Measurements from ENCODE around the gene RWDD3. TPM values are rescaled to one million over a fixed set of nuclear protein-coding genes. Genes with fewer than 3 reads are reported as not detected.

The RWDD3 gene, protein sequence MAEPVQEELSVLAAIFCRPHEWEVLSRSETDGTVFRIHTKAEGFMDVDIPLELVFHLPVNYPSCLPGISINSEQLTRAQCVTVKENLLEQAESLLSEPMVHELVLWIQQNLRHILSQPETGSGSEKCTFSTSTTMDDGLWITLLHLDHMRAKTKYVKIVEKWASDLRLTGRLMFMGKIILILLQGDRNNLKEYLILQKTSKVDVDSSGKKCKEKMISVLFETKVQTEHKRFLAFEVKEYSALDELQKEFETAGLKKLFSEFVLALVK
- 15.3 and 18.0 TPM in 2 replicates for total RNA-seq (2021)
- long read RNA-seq, transcript RWDD3-202 (4 exons, 1,235 nt), result major isoform, 22 of 43 reads
- long read RNA-seq, partial matches to known transcripts, result 5 of 43 reads
- long read RNA-seq, other reads (novel, unspliced or antisense), result 13 of 43 reads

DNA sequence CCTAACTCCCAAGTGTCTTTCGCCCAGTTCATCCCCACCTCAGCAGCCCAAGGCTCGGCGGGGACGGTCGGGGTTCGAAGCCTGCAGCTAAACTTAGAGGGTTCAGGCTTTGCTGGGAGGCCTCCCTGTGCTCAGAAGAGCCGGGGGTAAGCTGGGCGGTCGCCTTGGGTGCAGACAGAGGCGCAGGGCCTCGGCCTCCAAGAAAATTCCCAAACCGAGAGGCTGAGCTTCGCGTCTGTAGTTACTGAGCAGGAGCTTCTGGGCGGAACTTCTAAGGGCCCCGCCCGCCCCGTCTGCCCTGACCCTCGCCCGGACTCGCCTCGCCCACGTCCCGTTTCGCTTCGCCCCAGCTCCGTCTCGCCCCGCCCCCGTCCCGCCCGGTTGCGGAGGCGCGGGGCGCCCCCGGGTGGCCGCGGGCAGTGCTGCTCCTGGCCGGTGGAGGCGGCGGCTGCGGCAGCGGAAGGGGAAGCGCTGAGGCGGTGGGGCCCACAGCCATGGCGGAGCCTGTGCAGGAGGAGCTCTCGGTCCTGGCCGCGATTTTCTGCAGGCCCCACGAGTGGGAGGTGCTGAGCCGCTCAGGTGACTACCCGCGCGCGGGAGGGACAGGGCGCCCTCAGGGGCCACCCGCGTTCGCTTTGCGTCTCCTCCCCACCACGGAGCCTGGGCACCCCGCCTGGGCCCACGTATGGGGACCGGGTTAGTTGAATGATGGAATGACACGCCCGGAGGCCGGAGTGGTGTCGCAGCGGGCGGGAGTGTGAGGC lies at the start of gene RWDD3:
TSS of gene RWDD3 (plus strand) at position 474 of the 764 bp plus-strand sequence. CDS start at position 495, 21 bp downstream.
- Mint-ChIP-seq H3K9me3 (no peaks in the 10 kb centered on the region), H3K4me3 (peak within 1 kb of the TSS; percentile 79 to 89), H3K36me3 (ENCODE audit: insufficient read depth in 1 of 3, low read depth in 3 of 3) (peaks cover 2 to 6% (median 3%) of the 10 kb centered on the region in 3 experiments; a peak in 6 of 7 replicates), H3K27me3 (ENCODE audit: low read depth) (peaks cover 2% of the 10 kb centered on the region), H3K4me1 (peaks cover 22 to 30% of the 10 kb centered on the region in 2 experiments), H3K27ac (peak within 1 kb of the TSS; percentile 73 to 82 (median 77); a peak in 6 of 7 replicates)
- no peak within 1 kb of the TSS for H3T11ph ChIP-seq (ENCODE audit: low read length)
- no peaks in the 10 kb centered on the region; the same call in 1 of the 2 replicates for H3K4me1 ChIP-seq (ENCODE audit: insufficient read depth, low read length)
- peak; percentile 94 for DNase-seq
- peak within 1 kb of the TSS; percentile 2 for H2AFZ ChIP-seq (ENCODE audit: low read length)
- peak within 1 kb of the TSS; percentile 54; the same call in 1 of the 2 replicates for H3K14ac ChIP-seq (ENCODE audit: insufficient read depth, low read length)
- no peak within 1 kb of the TSS for H3K56ac ChIP-seq (ENCODE audit: insufficient read length, low read depth, low read length)
- WGBS (ENCODE audit: extremely low coverage, insufficient read length, low lambda C conversion rate), result no CpG with 5 or more reads among the region's 71 CpGs
- H3K27ac ChIP-seq (ENCODE audit: insufficient read length, low read depth, low read length), result no peak within 1 kb of the TSS
- H4K5ac ChIP-seq (ENCODE audit: insufficient read length, low read depth, low read length), result no peak within 1 kb of the TSS
- H3K9me3 ChIP-seq (ENCODE audit: control insufficient read depth, low read depth, low read length), result no peaks in the 10 kb centered on the region
- no peak within 1 kb of the TSS for H2BK15ac ChIP-seq (ENCODE audit: low read depth, low read length)
- H2BK12ac ChIP-seq (ENCODE audit: insufficient read length, low read depth, low read length), result no peak within 1 kb of the TSS
- no peak within 1 kb of the TSS for H2AK5ac ChIP-seq (ENCODE audit: insufficient read length, low read length)
- H3K9ac ChIP-seq (ENCODE audit: extremely low read depth, insufficient read length, low read length), result peak within 1 kb of the TSS; percentile 55
- no peaks in the 10 kb centered on the region for H3K79me1 ChIP-seq (ENCODE audit: insufficient read depth, low read depth, low read length, poor library complexity, severe bottlenecking)
- H3K79me2 ChIP-seq (ENCODE audit: insufficient read depth, low read length), result no peaks in the 10 kb centered on the region; the same call in 1 of the 2 replicates
- H3K27me3 ChIP-seq (ENCODE audit: insufficient read depth, low read length), result no peaks in the 10 kb centered on the region
- H4K8ac ChIP-seq (replicated peaks; ENCODE audit: insufficient read length, low read depth, low read length), result no peak within 1 kb of the TSS
- no peak within 1 kb of the TSS for H3K4ac ChIP-seq (ENCODE audit: low read depth, low read length)
- H3K4me2 ChIP-seq (ENCODE audit: insufficient read depth, insufficient read length, low read length), result peak within 1 kb of the TSS; percentile 80
- peaks cover 9% of the 10 kb centered on the region for H3K23me2 ChIP-seq (ENCODE audit: insufficient read length, low read depth, low read length, poor library complexity, severe bottlenecking)
- H2BK120ac ChIP-seq (ENCODE audit: low read depth, low read length, poor library complexity, severe bottlenecking), result no peak within 1 kb of the TSS
- peak within 1 kb of the TSS; percentile 28 for H3K18ac ChIP-seq (ENCODE audit: insufficient read length, low read depth, low read length)
- TF ChIP-seq, protein P1, sequence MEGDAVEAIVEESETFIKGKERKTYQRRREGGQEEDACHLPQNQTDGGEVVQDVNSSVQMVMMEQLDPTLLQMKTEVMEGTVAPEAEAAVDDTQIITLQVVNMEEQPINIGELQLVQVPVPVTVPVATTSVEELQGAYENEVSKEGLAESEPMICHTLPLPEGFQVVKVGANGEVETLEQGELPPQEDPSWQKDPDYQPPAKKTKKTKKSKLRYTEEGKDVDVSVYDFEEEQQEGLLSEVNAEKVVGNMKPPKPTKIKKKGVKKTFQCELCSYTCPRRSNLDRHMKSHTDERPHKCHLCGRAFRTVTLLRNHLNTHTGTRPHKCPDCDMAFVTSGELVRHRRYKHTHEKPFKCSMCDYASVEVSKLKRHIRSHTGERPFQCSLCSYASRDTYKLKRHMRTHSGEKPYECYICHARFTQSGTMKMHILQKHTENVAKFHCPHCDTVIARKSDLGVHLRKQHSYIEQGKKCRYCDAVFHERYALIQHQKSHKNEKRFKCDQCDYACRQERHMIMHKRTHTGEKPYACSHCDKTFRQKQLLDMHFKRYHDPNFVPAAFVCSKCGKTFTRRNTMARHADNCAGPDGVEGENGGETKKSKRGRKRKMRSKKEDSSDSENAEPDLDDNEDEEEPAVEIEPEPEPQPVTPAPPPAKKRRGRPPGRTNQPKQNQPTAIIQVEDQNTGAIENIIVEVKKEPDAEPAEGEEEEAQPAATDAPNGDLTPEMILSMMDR (conservative IDR thresholded peaks at IDR 0.05), result peak; percentile 92
- H4K20me1 ChIP-seq (ENCODE audit: control insufficient read depth, insufficient read depth, insufficient read length), result no peaks in the 10 kb centered on the region
- no peak within 1 kb of the TSS for H4K91ac ChIP-seq (ENCODE audit: insufficient read length, low read depth, low read length)
- no peak within 1 kb of the TSS for H2BK5ac ChIP-seq (ENCODE audit: insufficient read length, low read length)
- H3K23ac ChIP-seq (ENCODE audit: insufficient read length, low read depth, low read length), result no peak within 1 kb of the TSS
- H2BK20ac ChIP-seq (ENCODE audit: low read depth, low read length, poor library complexity, severe bottlenecking), result no peak within 1 kb of the TSS

Data from H9 (cell line).